HCT116 (cell line): ENCODE data around the gene ARFGEF3.

ENCODE experiments used
- EZH2 ChIP-seq: fragments of 200-600 bp; sonication (generic); IDR thresholded peaks from 2 replicates; pipeline ENCODE4 v1.6.1; 2017; ENCODE audit warnings: antibody characterized with exemption, mixed run types
- FOSL1 ChIP-seq: IDR thresholded peaks from 2 replicates; pipeline ENCODE4 v1.6.1; 2012; ENCODE audit warnings: low read depth
- POLR2A ChIP-seq: IDR thresholded peaks from 2 replicates; pipeline ENCODE4 v1.7.0; 2011; ENCODE audit warnings: borderline replicate concordance; ENCODE audit not compliant: insufficient read depth, insufficient read length; ENCODE audit errors: extremely low read depth
- POLR2AphosphoS5 ChIP-seq: IDR thresholded peaks from 2 replicates; pipeline ENCODE4 v1.6.1; 2011; ENCODE audit warnings: mild to moderate bottlenecking, low read depth, low read length, moderate library complexity
- ZNF274 ChIP-seq: fragments of 200-500 bp; sonication (Bioruptor generic); IDR thresholded peaks from 2 replicates; pipeline ENCODE4 v1.6.1; 2014; ENCODE audit warnings: mild to moderate bottlenecking, low read depth, low read length, inconsistent platforms
- TF ChIP-seq, protein P1 (sequence below), 3 experiments: fragments of 200-600 bp in 1 of 3; sonication (generic) in 1 of 3; IDR thresholded peaks in 2 of 3; conservative IDR thresholded peaks in 1 of 3; 2 replicates each; pipeline ENCODE4 v1.5.1; 2012 to 2017; ENCODE audit warnings: low read depth in 2 of 3, low read length in 2 of 3, antibody characterized with exemption in 1 of 3, borderline replicate concordance in 1 of 3, control low read depth in 1 of 3, mild to moderate bottlenecking in 1 of 3, mixed read lengths in 1 of 3, mixed run types in 1 of 3, moderate library complexity in 1 of 3; ENCODE audit not compliant: insufficient read depth in 1 of 3
- TF ChIP-seq, protein P2 (sequence below): IDR thresholded peaks from 2 replicates; pipeline ENCODE4 v1.6.1; 2012; ENCODE audit warnings: low read depth
- TF ChIP-seq, protein P3 (sequence below): IDR thresholded peaks from 2 replicates; pipeline ENCODE4 v1.6.1; 2012
- TF ChIP-seq, protein P4 (sequence below): IDR thresholded peaks from 2 replicates; pipeline ENCODE4 v1.6.1; 2011; ENCODE audit warnings: mild to moderate bottlenecking, low read length, moderate library complexity; ENCODE audit not compliant: insufficient replicate concordance; ENCODE audit errors: extremely low read depth

DNA sequence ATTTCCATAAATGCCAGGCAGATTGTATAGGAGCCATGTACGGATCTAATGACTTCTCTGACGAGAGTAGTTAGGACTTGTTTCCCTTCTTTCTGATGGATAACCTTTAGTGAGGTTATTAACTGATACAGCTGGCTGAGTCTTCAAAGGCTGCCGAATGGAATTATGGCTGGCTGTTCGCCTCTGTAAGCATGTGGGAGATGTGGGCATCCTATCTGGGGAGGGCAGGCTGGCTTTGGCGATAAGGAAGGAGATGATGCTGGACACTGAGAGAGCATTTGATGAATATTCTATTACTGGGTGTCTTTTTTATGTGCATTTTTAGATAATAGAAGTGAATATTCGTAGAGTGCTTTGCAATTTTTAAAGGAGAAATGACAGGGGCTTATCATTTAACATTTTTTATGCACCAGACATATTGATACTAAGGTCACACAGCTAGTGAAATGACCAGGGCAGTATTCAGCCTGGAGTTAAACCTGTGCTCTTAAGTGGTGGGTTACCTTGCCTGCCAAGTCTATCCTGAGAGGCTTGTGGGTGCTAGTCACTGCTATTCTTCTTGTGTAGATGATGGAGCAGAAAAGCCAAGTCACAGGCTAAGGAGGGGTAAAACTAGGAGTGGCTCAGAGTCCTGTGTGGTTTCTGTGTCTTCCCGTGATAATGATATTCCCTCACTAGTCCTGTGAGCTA lies 53.5 kb downstream of the ARFGEF3 start:
- TF ChIP-seq POLR2AphosphoS5 (no peak), POLR2A (no peak), FOSL1 (no peak), EZH2 (no peak), ZNF274 (no peak)
- TF ChIP-seq, protein P1, sequence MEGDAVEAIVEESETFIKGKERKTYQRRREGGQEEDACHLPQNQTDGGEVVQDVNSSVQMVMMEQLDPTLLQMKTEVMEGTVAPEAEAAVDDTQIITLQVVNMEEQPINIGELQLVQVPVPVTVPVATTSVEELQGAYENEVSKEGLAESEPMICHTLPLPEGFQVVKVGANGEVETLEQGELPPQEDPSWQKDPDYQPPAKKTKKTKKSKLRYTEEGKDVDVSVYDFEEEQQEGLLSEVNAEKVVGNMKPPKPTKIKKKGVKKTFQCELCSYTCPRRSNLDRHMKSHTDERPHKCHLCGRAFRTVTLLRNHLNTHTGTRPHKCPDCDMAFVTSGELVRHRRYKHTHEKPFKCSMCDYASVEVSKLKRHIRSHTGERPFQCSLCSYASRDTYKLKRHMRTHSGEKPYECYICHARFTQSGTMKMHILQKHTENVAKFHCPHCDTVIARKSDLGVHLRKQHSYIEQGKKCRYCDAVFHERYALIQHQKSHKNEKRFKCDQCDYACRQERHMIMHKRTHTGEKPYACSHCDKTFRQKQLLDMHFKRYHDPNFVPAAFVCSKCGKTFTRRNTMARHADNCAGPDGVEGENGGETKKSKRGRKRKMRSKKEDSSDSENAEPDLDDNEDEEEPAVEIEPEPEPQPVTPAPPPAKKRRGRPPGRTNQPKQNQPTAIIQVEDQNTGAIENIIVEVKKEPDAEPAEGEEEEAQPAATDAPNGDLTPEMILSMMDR (IDR thresholded peaks at IDR 0.05 in 2 of 3, conservative IDR thresholded peaks at IDR 0.05 in 1 of 3; ENCODE audit: borderline replicate concordance in 1 of 3, insufficient read depth in 1 of 3, low read depth in 2 of 3, low read length in 2 of 3): no peak
- TF ChIP-seq, protein P2, sequence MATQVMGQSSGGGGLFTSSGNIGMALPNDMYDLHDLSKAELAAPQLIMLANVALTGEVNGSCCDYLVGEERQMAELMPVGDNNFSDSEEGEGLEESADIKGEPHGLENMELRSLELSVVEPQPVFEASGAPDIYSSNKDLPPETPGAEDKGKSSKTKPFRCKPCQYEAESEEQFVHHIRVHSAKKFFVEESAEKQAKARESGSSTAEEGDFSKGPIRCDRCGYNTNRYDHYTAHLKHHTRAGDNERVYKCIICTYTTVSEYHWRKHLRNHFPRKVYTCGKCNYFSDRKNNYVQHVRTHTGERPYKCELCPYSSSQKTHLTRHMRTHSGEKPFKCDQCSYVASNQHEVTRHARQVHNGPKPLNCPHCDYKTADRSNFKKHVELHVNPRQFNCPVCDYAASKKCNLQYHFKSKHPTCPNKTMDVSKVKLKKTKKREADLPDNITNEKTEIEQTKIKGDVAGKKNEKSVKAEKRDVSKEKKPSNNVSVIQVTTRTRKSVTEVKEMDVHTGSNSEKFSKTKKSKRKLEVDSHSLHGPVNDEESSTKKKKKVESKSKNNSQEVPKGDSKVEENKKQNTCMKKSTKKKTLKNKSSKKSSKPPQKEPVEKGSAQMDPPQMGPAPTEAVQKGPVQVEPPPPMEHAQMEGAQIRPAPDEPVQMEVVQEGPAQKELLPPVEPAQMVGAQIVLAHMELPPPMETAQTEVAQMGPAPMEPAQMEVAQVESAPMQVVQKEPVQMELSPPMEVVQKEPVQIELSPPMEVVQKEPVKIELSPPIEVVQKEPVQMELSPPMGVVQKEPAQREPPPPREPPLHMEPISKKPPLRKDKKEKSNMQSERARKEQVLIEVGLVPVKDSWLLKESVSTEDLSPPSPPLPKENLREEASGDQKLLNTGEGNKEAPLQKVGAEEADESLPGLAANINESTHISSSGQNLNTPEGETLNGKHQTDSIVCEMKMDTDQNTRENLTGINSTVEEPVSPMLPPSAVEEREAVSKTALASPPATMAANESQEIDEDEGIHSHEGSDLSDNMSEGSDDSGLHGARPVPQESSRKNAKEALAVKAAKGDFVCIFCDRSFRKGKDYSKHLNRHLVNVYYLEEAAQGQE: no peak
- TF ChIP-seq, protein P3, sequence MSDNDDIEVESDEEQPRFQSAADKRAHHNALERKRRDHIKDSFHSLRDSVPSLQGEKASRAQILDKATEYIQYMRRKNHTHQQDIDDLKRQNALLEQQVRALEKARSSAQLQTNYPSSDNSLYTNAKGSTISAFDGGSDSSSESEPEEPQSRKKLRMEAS: no peak
- TF ChIP-seq, protein P4, sequence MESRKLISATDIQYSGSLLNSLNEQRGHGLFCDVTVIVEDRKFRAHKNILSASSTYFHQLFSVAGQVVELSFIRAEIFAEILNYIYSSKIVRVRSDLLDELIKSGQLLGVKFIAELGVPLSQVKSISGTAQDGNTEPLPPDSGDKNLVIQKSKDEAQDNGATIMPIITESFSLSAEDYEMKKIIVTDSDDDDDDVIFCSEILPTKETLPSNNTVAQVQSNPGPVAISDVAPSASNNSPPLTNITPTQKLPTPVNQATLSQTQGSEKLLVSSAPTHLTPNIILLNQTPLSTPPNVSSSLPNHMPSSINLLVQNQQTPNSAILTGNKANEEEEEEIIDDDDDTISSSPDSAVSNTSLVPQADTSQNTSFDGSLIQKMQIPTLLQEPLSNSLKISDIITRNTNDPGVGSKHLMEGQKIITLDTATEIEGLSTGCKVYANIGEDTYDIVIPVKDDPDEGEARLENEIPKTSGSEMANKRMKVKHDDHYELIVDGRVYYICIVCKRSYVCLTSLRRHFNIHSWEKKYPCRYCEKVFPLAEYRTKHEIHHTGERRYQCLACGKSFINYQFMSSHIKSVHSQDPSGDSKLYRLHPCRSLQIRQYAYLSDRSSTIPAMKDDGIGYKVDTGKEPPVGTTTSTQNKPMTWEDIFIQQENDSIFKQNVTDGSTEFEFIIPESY: no peak
